NB4 (cell line): ENCODE data around the gene CHMP3.

ENCODE experiments used
- POLR2A ChIP-seq: IDR thresholded peaks from 2 replicates; pipeline ENCODE4 v1.6.1; 2011; ENCODE audit warnings: mild to moderate bottlenecking; ENCODE audit not compliant: insufficient read length; ENCODE audit errors: extremely low read depth
- TF ChIP-seq, protein P1 (sequence below): IDR thresholded peaks from one replicate; pipeline ENCODE4 v1.5.1; 2012; ENCODE audit warnings: low read depth, low read length
- TF ChIP-seq, protein P2 (sequence below): IDR thresholded peaks from 2 replicates; pipeline ENCODE4 v1.6.1; 2011; ENCODE audit warnings: low read depth, low read length

DNA sequence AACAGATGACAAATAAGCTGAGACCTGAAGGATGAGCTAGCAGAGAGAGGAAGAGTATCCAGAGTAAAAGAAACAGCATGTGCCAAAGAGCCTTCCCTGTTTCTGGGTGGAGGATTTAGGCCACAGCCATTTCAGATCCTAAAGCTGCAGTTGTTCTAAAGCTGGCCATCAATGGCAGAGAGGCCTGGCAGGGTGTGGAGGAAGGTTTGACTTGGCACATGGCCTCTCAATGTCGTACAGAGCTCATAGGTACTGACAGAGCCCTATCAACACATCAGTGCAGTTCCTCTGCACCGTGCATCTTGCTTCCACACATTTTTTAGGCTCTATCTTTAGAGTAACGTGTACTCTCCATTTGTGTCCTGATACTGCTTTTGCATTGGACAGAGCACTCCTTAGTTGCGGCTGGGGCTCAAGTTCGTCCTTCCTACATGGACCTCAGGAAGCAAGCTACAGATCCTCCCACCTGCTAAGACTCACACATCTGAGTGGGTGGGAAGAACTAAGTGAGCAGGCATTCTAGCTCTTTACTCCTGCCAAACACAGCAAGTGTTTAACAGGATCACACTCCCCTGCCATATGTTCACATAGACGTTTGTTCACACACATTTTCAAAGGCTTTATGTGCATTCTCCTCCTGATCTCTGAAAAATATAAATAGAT, 3.0 kb upstream of the CHMP3 start:
- TF ChIP-seq, protein P1, sequence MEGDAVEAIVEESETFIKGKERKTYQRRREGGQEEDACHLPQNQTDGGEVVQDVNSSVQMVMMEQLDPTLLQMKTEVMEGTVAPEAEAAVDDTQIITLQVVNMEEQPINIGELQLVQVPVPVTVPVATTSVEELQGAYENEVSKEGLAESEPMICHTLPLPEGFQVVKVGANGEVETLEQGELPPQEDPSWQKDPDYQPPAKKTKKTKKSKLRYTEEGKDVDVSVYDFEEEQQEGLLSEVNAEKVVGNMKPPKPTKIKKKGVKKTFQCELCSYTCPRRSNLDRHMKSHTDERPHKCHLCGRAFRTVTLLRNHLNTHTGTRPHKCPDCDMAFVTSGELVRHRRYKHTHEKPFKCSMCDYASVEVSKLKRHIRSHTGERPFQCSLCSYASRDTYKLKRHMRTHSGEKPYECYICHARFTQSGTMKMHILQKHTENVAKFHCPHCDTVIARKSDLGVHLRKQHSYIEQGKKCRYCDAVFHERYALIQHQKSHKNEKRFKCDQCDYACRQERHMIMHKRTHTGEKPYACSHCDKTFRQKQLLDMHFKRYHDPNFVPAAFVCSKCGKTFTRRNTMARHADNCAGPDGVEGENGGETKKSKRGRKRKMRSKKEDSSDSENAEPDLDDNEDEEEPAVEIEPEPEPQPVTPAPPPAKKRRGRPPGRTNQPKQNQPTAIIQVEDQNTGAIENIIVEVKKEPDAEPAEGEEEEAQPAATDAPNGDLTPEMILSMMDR, result no peak
- TF ChIP-seq POLR2A, result no peak
- TF ChIP-seq, protein P2, sequence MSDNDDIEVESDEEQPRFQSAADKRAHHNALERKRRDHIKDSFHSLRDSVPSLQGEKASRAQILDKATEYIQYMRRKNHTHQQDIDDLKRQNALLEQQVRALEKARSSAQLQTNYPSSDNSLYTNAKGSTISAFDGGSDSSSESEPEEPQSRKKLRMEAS, result no peak
